ENCODE measurements around the gene SRPK2. TPM values are rescaled to one million over a fixed set of nuclear protein-coding genes. Genes with fewer than 3 reads are reported as not detected.

SRPK2 gene
- total RNA-seq, 2 donors from 2014 or later, result 52.6 to 99.5 TPM

- Histone ChIP-seq H3K9me3 (no peaks in the 10 kb centered on the region), H3K4me3 (no peak overlapping the region), H3K27ac (no peak overlapping the region), H3K4me1 (replicated peaks) (no peaks in the 10 kb centered on the region), H3K36me3 (peaks cover 0 to 6% of the 10 kb centered on the region in 2 donors), H3K27me3 (replicated peaks; ENCODE audit: insufficient read depth) (no peaks in the 10 kb centered on the region)
- WGBS, result 88% methylated on average over 12 of the region's 12 CpGs
- no peak for DNase-seq (ENCODE audit: low spot score)
- TF ChIP-seq CTCF (IDR thresholded peaks at IDR 0.05) (no peak), POLR2A (IDR thresholded peaks at IDR 0.05) (no peak), POLR2AphosphoS5 (IDR thresholded peaks at IDR 0.05) (no peak)
- intact Hi-C loops (cut with DNase I), result loop anchor here (10.0 kb wide), 1 partner anchor 204 kb away; no protein-coding TSS in a partner anchor
Observed at GRCh38 chr7:105131033-105131656, 257.6 kb downstream of the SRPK2 start.

- Histone ChIP-seq H3K27ac (no peak overlapping the region), H3K36me3 (peaks cover 0 to 9% of the 10 kb centered on the region in 2 donors), H3K4me3 (no peak overlapping the region), H3K27me3 (replicated peaks; ENCODE audit: insufficient read depth) (no peaks in the 10 kb centered on the region), H3K4me1 (replicated peaks) (no peaks in the 10 kb centered on the region), H3K9me3 (no peaks in the 10 kb centered on the region)
- no peak for DNase-seq (ENCODE audit: low spot score)
- WGBS, result 93% methylated on average over 2 of the region's 2 CpGs
- intact Hi-C loops (cut with DNase I), result loop anchor here (10.0 kb wide), 1 partner anchor 204 kb away; no protein-coding TSS in a partner anchor
- TF ChIP-seq POLR2A (IDR thresholded peaks at IDR 0.05) (no peak), CTCF (IDR thresholded peaks at IDR 0.05) (no peak), POLR2AphosphoS5 (IDR thresholded peaks at IDR 0.05) (no peak)
Observed at GRCh38 chr7:105130580-105130979, 258.1 kb downstream of the SRPK2 start.

- WGBS, result 94% methylated on average over 5 of the region's 5 CpGs
- TF ChIP-seq POLR2AphosphoS5 (IDR thresholded peaks at IDR 0.05) (no peak), CTCF (IDR thresholded peaks at IDR 0.05) (no peak), POLR2A (IDR thresholded peaks at IDR 0.05) (no peak)
Observed at GRCh38 chr7:105130048-105130447, 258.7 kb downstream of the SRPK2 start.

DNA sequence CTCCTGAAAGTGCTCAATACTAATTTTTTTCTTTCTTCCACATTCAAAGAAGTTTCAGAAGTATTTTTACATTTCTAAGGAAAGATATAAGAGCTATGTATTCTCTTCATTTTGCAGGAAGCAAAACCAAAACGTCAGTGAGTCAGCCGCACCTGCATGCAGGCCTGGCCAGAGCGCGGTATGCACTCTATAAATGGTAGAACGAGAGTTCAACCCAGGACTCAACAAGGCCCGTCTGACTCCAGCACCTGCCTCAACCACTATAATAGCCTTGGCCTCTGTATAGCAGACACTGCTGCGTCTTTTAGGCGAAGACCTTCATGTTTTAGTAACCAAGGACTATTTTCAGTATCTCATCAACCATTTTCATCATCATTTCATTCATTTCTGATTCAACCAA is 261.5 kb downstream of the SRPK2 start:
- TF ChIP-seq POLR2A (IDR thresholded peaks at IDR 0.05), result no peak
- TF ChIP-seq CTCF (IDR thresholded peaks at IDR 0.05), result no peak
- no peak for TF ChIP-seq POLR2AphosphoS5 (IDR thresholded peaks at IDR 0.05)
- H3K27ac ChIP-seq, result no peak overlapping the region
- intact Hi-C loops (cut with DNase I), result no loop called here
- 78% methylated on average over 8 of the region's 8 CpGs for WGBS
- no peak overlapping the region for H3K4me3 ChIP-seq
- H3K4me1 ChIP-seq (replicated peaks), result no peaks in the 10 kb centered on the region
- H3K9me3 ChIP-seq, result no peaks in the 10 kb centered on the region
- DNase-seq (ENCODE audit: low spot score), result no peak
- no peaks in the 10 kb centered on the region for H3K27me3 ChIP-seq (replicated peaks; ENCODE audit: insufficient read depth)
- H3K36me3 ChIP-seq, result peaks cover 0 to 9% of the 10 kb centered on the region in 2 donors

More at GRCh38 chr7:105130048-105130447, 258.7 kb downstream of the SRPK2 start:
- H3K4me1 ChIP-seq (replicated peaks), result no peaks in the 10 kb centered on the region
- no peaks in the 10 kb centered on the region for H3K9me3 ChIP-seq
- peaks cover 0 to 9% of the 10 kb centered on the region in 2 donors for H3K36me3 ChIP-seq
- intact Hi-C loops (cut with DNase I), result loop anchor here (10.0 kb wide), 1 partner anchor 205 kb away; no protein-coding TSS in a partner anchor
- DNase-seq (ENCODE audit: low spot score), result no peak
- no peaks in the 10 kb centered on the region for H3K27me3 ChIP-seq (replicated peaks; ENCODE audit: insufficient read depth)
- no peak overlapping the region for H3K27ac ChIP-seq
- H3K4me3 ChIP-seq, result no peak overlapping the region

DNA sequence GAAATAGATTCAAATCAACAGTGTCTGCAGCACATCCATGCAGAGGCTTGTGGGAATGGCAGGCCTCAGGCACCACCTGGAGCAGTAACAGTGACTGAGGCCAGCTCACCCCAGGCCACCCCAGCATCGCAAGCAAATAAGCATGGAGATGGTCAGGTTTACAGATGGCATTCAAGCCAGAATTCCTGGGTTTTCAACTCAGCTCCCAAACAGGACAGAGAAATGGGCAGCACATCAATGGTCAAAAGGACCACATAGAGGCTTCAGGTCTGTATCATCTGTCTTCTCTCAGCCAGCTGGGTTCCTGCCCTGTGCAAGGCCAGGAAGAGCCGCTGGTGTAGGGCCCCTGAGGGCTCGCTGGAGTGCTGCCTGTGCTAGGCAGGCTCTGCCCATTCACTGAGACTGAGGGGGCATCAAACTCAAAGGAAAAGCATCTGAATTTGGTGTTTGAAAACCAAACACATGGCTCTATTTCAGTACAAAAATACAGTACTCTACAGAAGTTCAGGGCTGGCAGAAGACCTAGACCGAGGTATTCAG is 262.2 kb downstream of the SRPK2 start:
- no peak for TF ChIP-seq CTCF (IDR thresholded peaks at IDR 0.05)
- TF ChIP-seq POLR2AphosphoS5 (IDR thresholded peaks at IDR 0.05), result no peak
- no peak for TF ChIP-seq POLR2A (IDR thresholded peaks at IDR 0.05)
- WGBS, result 80% methylated on average over 4 of the region's 4 CpGs
- H3K27me3 ChIP-seq (replicated peaks; ENCODE audit: insufficient read depth), result no peaks in the 10 kb centered on the region
- H3K27ac ChIP-seq, result no peak overlapping the region
- no peak overlapping the region for H3K4me3 ChIP-seq
- no peak for DNase-seq (ENCODE audit: low spot score)
- H3K4me1 ChIP-seq (replicated peaks), result no peaks in the 10 kb centered on the region
- intact Hi-C loops (cut with DNase I), result no loop called here
- peaks cover 0 to 9% of the 10 kb centered on the region in 2 donors for H3K36me3 ChIP-seq
- no peaks in the 10 kb centered on the region for H3K9me3 ChIP-seq

Measured in prostate gland (tissue), 2 donors.